GM19468 (cell line): ENCODE data around the gene GRM8.

ENCODE experiments used
- ATAC-seq: cut with Tn5 transposase; IDR thresholded peaks from one replicate; pipeline ENCODE4 v1.9.1; 2021; ENCODE audit warnings: mild to moderate bottlenecking, moderate library complexity, moderate number of reproducible peaks; ENCODE audit not compliant: unreplicated experiment; ENCODE audit errors: extremely low read depth

Gene GRM8

GRCh38 chr7:126411821-126412383 lies 840.8 kb downstream of the GRM8 start:
- ATAC-seq: peak; percentile 18

GRCh38 chr7:126411032-126411820 lies 841.5 kb downstream of the GRM8 start:
- peak; percentile 44 for ATAC-seq

- ATAC-seq: no peak
These were observed 849.7 kb downstream of the GRM8 start for GRCh38 chr7:126403040-126403439.

GRCh38 chr7:126401918-126402317 lies 850.8 kb downstream of the GRM8 start:
- ATAC-seq: no peak

GRCh38 chr7:126398851-126399529 lies 853.8 kb downstream of the GRM8 start:
- ATAC-seq: no peak

- ATAC-seq: no peak
These were observed 854.5 kb downstream of the GRM8 start for GRCh38 chr7:126398285-126398684.

GRCh38 chr7:126394406-126394805 lies 858.3 kb downstream of the GRM8 start:
- no peak for ATAC-seq
